ENCODE measurements around the gene SUMF2. TPM values are rescaled to one million over a fixed set of nuclear protein-coding genes. Genes with fewer than 3 reads are reported as not detected.
"Not testable (repeated sequence)": the region's sequence is repeated elsewhere in the genome, so short reads cannot be mapped to it uniquely, and the experiment has no call there.

The SUMF2 gene
- total RNA-seq, 4 donors from 2014 or later: 119 to 170 (median 164) TPM

- H3K27me3 ChIP-seq: no peaks in the 10 kb centered on the region
- H3K4me3 ChIP-seq (replicated peaks in 1 of 3): no peak overlapping the region
- WGBS, 2 donors: 96 to 97% methylated on average over 9 of the region's 9 CpGs
Measured at GRCh38 chr7:56028942-56029630, 35.0 kb upstream of the SUMF2 start.

GRCh38 chr7:56030340-56030739 is 33.7 kb upstream of the SUMF2 start:
- no peaks in the 10 kb centered on the region for H3K4me1 ChIP-seq
- TF ChIP-seq CTCF (IDR thresholded peaks at IDR 0.05) (no peak), POLR2A (IDR thresholded peaks at IDR 0.05) (no peak)
- H3K9me3 ChIP-seq: no peaks in the 10 kb centered on the region
- WGBS, 2 donors: 97 to 98% methylated on average over 8 of the region's 8 CpGs
- DNase-seq: no peak
- no peak overlapping the region for H3K4me3 ChIP-seq (replicated peaks in 1 of 3)
- intact Hi-C loops (cut with DNase I): no loop called here
- H3K36me3 ChIP-seq: no peaks in the 10 kb centered on the region
- no peaks in the 10 kb centered on the region for H3K27me3 ChIP-seq
- H3K27ac ChIP-seq: no peak overlapping the region

More at GRCh38 chr7:56028942-56029630, 35.0 kb upstream of the SUMF2 start:
- Histone ChIP-seq H3K36me3 (no peaks in the 10 kb centered on the region), H3K4me1 (no peaks in the 10 kb centered on the region), H3K9me3 (no peaks in the 10 kb centered on the region), H3K27ac (no peak overlapping the region)
- DNase-seq: no peak
- TF ChIP-seq POLR2A (IDR thresholded peaks at IDR 0.05): no peak
- TF ChIP-seq CTCF (IDR thresholded peaks at IDR 0.05): no peak
- intact Hi-C loops (cut with DNase I): no loop called here

DNA sequence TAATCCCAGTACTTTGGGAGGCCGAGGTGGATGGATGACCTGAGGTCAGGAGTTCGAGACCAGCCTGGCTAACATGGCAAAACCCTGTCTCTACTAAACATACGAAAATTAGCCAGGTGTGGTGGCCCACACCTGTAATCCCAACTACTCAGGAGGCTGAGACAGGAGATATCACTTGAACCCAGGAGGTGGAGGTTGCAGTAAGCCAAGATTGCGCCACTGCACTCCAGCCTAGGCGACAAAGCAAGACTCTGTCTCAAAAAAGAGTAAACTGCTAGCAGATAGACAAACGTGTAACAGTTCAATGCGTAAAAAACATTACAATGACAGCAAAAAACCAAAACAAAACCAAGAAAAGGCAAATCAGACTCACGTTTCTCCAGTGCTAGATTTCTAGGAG is 32.5 kb upstream of the SUMF2 start:
- DNase-seq; intact Hi-C loops (cut with DNase I); H3K4me3 ChIP-seq (replicated peaks in 1 of 3); H3K27ac ChIP-seq; H3K4me1 ChIP-seq; H3K27me3 ChIP-seq; H3K36me3 ChIP-seq; H3K9me3 ChIP-seq: not testable (repeated sequence)
- WGBS, 2 donors: 84% methylated on average over 8 of the region's 8 CpGs

DNA sequence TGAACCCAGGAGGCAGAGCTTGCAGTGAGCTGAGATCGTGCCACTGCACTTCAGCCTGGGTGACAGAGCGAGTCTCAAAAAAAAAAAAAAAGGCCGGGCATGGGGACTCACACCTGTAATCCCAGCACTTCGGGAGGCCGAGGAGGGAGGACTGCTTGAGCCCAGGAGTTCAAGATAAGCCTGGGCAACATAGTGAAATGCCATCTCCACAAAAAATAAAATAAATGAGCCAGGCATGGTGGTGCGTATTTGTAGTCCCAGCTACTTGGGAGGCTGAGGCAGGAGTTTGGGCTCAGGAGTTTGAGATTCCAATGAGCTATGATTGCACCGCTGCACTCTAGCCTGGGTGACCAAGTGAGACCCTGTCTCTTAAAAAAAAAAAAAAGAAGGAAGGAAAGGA is 31.5 kb upstream of the SUMF2 start:
- DNase-seq; intact Hi-C loops (cut with DNase I); H3K36me3 ChIP-seq; H3K27me3 ChIP-seq; H3K4me1 ChIP-seq; H3K9me3 ChIP-seq; H3K27ac ChIP-seq; H3K4me3 ChIP-seq (replicated peaks in 1 of 3): not testable (repeated sequence)
- WGBS, 2 donors: 97 to 99% methylated on average over 7 of the region's 7 CpGs

- Histone ChIP-seq H3K4me1 (no peaks in the 10 kb centered on the region), H3K27ac (no peak overlapping the region), H3K27me3 (no peaks in the 10 kb centered on the region), H3K9me3 (no peaks in the 10 kb centered on the region), H3K36me3 (no peaks in the 10 kb centered on the region), H3K4me3 (replicated peaks in 1 of 3) (peak overlapping the region; percentile 42 to 71 (median 65))
- intact Hi-C loops (cut with DNase I): no loop called here
- DNase-seq: peak; percentile 64 to 67
- WGBS, 2 donors: 1 to 4% methylated on average over 10 to 24 of the region's 27 CpGs
- TF ChIP-seq CTCF (IDR thresholded peaks at IDR 0.05) (peak in 4 of 6 experiments; percentile 19 to 42 (median 34)), POLR2A (IDR thresholded peaks at IDR 0.05) (peak in 1 of 2 donors; percentile 54)
Measured at GRCh38 chr7:56033671-56034432, 30.2 kb upstream of the SUMF2 start.

DNA sequence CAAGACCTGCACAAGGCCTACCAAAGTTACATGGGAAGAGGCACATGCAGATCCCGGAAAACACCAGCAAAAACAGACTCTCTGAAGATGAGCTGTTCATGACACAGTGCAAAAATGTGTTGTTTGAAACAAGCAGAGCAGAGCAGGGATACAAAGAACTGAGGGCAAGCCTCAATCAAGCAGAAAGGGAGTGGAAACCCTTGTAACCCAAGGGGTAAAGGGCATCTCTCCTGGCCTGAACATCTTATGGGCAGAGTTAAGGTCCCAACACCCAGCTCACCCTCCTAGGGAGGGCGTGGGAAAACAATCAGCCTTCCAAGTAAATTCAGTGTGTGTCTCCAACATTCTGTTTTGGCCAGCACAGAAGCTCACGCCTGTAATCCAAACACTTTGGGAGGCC is 23.4 kb upstream of the SUMF2 start:
- TF ChIP-seq POLR2A (IDR thresholded peaks at IDR 0.05): no peak
- no peak for TF ChIP-seq CTCF (IDR thresholded peaks at IDR 0.05)
- 99% methylated on average over 3 of the region's 3 CpGs for WGBS, 2 donors
- DNase-seq: no peak
- no peaks in the 10 kb centered on the region for H3K9me3 ChIP-seq
- no peaks in the 10 kb centered on the region for H3K27me3 ChIP-seq
- intact Hi-C loops (cut with DNase I): no loop called here
- no peaks in the 10 kb centered on the region for H3K4me1 ChIP-seq
- H3K36me3 ChIP-seq: no peaks in the 10 kb centered on the region
- no peak overlapping the region for H3K4me3 ChIP-seq (replicated peaks in 1 of 3)
- no peak overlapping the region for H3K27ac ChIP-seq

DNA sequence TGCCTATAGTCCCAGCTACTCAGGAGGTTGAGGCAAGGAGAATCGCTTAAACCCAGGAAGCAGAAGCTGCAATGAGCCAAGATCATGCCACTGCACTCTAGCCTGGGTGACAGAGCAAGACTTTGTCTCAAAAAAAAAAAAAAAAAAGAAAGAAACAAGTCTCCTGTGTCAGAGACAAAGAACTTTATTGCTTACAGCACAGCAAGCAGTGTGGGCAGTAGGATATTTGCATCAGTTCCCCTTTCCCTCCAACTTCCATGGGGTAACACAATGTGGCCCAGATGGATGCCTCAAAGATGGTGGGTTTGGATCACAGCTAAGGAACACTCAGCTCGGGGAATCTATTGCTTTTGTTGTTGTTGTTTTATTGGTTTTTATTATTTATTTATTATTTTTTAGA is 18.3 kb upstream of the SUMF2 start:
- H3K9me3 ChIP-seq; H3K27ac ChIP-seq; H3K27me3 ChIP-seq; H3K36me3 ChIP-seq; intact Hi-C loops (cut with DNase I); DNase-seq; H3K4me3 ChIP-seq (replicated peaks in 1 of 3): not testable (repeated sequence)
- WGBS, 2 donors: 92 to 98% methylated on average over 2 of the region's 2 CpGs
- peaks cover 15 to 22% of the 10 kb centered on the region in 2 donors for H3K4me1 ChIP-seq

Measured in thyroid gland (tissue), 4 donors.